Activated gamma-delta T cell treated with Interleukin-2 at 50 U/mL for 16 hours (primary cell): ENCODE data around the gene TSNAX.
"Not testable (repeated sequence)": the region's sequence is repeated elsewhere in the genome, so short reads cannot be mapped to it uniquely, and the experiment has no call there.

Experiments used
- DNase-seq: peaks from one replicate; pipeline ENCODE4 v3.0.0-alpha.2; 2020

Gene TSNAX

DNA sequence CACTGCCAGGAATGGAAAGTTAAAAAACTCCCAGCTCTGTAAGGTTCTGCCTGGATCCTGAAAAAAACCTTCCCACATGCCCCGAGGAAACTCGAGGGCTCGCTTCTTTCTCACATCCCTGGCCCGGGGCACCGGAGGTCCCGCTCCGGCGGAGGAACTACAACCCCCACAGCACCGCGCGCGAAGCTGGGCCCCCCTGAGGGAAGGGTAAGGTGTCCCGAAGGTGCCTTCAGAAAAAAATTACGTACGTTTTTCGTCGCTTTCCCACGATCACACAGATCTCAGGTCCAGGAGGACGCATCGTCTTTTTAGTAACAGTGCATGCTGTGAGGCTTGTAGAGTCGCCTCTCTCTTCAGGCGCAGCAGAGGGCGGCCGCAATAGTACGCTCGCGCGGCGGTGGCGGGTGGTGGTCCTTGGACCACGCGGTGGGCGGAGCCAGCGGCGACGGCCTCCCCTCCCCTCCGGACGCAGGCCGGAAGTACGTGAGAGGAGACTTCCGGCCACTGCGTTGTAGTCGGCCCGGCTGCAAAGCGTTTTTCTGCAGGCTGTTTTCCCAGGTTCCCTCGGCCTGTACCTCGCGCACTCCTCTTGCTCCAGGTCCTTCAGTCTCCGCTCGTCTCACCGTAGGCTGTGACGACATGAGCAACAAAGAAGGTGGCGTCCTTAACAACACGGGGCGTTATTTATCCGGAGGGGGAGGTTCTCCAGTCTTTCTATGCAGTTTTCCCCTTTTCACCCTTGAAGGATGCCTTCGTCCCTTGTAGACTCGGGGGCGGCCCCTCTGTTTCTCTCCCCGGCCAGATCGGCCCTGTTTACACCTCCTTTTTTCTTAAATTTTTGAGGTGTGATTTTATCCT lies at the start of gene TSNAX:
TSS of gene TSNAX (plus strand) at position 498 of the 858 bp plus-strand sequence. CDS start at position 640, 142 bp downstream.
- peak; percentile 87 for DNase-seq

DNA sequence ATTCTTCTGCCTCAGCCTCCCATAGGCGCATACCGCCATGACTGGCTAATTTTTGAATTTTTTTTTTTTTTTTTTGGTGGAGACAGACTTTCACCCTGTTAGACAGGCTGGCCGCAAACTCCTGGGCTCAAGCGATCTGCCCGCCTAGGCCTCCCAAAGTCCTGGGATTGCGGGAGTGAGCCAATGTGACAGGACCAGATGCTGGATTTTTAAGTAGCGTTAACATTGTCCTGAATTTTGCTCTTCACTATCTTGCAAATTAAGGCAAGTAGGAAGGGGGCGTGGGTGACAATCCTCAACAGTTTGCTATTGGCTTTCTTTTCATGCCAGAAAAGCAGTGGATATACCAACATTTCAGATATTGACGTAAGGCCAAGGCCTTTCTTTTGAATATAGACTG lies 49.7 kb upstream of the TSNAX start:
- no peak for DNase-seq

DNA sequence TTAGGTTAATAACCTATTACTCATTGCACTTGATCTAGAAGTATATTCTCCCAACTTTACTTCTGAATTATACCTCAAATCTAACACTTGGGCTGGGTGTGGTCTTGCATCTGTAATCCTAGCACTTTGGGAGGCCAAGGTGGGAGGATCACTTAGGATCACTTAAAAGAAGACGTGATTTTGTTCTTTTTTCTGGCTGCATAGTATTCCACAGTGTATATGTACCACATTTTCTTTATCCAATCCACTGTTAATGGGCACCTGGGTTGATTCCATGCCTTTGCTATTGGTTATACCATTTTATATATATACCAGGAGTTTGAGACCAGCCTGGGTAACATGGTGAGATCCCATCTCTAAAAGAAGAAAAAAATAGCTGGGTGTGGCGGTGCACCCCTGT lies 48.5 kb upstream of the TSNAX start:
- DNase-seq, result no peak

DNA sequence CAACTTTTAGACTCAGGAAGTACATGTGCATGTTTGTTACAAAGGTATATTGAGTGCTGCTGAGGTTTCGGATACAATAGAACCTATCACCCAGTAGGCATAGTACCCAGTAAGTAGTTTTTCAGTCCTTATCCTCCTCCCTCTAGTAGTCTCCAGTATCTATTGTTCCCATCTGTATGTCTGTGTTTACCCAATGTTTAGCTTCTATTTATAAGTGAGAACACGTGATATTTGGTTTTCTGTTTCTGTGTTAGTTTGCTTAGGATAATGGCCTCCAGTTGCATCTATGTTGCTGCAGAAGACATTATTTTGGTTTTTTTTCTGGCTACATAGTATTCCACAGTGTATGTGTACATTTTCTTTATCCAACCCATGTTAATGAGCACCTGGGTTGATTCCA lies 47.2 kb upstream of the TSNAX start:
- no peak for DNase-seq

- DNase-seq, result no peak
Measured at GRCh38 chr1:231485029-231485784, 43.3 kb upstream of the TSNAX start.

- DNase-seq, result no peak
Measured at GRCh38 chr1:231487019-231487418, 41.5 kb upstream of the TSNAX start.

- no peak for DNase-seq
Measured at GRCh38 chr1:231487910-231488309, 40.6 kb upstream of the TSNAX start.

- DNase-seq, result no peak
Measured at GRCh38 chr1:231493421-231494185, 34.9 kb upstream of the TSNAX start.

GRCh38 chr1:231494439-231495110 lies 33.9 kb upstream of the TSNAX start:
- DNase-seq, result no peak

DNA sequence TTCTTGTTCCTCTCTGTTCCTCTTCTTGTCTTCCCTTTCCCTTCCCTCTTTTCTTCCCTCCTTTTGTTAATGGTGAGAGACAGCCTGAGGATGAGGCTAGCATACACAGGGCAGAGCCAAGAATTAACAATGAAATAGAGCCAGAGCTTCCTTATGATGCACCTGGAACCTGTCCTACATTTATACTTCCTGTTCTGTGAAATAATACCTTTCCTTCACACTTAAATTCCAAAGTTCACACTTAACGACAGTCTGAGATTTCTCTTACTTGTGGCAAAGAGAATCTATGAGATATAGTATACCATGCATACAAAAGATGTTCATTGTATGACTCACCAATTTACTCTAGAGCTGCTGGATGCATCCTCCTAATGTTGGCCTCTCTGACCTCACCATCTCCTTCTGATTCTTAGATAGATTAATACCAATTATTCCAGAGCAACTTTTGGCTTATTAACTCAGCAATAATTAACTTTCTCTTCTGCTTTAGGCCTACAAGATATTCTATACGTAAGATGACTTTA lies 30.8 kb upstream of the TSNAX start:
- DNase-seq, result no peak

DNA sequence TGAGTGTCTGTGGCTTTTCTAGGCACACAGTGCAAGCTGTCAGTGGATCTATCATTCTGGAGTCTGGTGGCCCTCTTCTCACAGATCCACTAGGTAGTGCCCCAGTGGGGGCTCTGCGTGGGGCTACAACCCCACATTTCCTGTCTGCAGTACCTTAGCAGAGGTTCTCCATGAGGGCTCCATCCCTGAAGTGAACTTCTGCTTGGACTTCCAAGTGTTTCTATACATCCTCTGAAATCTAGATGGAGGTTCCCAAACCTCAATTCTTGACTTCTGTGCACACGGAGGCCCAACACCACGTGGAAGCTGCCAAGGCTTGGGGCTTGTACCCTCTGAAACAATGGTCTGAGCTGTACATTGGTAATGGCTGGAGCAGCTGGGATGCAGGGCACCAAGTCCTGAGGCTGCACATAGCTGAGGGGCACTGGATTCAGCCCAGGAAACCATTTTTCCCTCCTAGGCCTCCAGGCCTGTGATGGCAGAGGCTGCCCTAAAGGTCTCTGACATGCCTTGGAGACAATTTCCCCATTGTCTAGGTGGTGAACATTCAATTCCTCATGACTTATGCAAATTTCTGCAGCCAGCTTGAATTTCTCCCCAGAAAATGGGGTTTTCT lies 29.2 kb upstream of the TSNAX start:
- no peak for DNase-seq

DNA sequence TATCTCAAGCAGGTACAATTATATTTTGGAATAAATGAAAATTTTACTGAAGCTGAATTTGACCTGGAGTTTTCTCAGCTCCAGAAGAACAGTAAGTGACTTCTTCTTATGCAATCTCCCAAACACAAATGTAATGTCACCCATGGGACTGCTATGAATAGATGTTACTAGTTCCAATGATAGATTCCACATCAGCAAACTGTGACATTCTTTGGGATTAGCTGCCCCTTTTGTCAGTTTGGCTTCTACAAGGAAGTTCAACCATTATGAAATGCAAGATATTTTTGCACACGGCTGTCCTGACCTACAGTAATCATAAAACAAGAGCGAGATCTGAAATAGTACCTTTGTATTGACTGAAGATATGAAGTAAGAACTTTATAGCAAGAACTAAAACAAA lies 27.8 kb upstream of the TSNAX start:
- DNase-seq, result no peak

DNA sequence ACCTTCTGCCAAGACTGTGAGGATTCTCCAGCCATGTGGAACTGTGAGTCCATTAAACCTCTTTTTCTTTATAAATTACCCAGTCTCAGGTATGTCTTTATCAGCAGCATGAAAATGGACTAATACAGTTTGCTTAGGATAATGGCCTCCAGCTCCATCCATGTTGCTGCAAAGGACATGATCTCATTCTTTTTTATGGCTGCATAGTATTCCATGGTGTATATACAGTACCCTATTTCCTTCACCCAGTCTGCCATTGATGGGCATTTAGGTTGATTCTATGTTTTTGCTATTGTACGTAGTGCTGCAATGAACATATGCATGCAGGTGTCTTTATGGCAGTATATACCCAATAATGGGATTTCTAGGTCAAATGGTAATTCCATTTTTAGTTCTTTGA lies 25.3 kb upstream of the TSNAX start:
- DNase-seq, result not testable (repeated sequence)

- DNase-seq, result no peak
Measured at GRCh38 chr1:231507476-231508355, 20.8 kb upstream of the TSNAX start.

GRCh38 chr1:231508497-231508896 lies 20.0 kb upstream of the TSNAX start:
- DNase-seq, result no peak

DNA sequence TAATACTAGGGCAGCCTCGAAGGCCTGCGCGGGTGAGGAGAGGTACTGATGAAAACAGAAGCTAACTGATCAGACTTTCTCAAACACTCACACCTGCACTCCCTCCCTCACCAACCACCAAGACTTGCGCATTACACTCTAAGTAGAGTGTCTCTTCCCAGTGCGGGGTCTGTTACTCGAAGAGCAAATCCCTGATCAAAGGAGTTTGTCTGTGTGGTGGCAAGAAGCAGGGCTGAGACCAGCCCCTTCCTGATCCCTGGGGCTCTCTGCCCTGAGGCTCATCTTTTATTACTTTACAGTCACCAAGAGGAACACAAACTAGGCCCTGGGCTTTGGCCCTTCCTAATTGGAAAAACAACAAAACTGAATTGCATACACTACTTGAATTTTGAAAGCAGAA lies 19.5 kb upstream of the TSNAX start:
- DNase-seq, result no peak

GRCh38 chr1:231512147-231512698 lies 16.2 kb upstream of the TSNAX start:
- DNase-seq, result no peak

DNA sequence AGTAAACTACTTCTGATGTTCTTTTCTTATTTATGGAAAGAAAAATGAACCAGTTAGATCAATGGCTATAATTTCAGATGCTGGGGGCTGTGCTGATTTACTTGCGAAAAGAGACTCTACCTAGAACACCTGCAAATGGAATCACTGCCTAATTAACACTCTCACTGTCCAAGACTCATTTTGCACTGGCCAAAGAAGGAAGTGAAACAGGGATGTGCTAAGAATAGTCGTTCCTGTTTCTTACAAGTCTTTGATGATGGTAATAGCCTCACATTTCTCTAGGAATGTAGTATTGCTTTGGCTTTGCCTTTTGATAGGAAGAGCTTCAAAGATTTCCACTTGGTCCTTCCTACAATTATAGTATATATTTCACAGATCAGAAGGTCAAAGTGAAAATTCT lies 12.7 kb upstream of the TSNAX start:
- no peak for DNase-seq

GRCh38 chr1:231517076-231517475 lies 11.4 kb upstream of the TSNAX start:
- no peak for DNase-seq

DNA sequence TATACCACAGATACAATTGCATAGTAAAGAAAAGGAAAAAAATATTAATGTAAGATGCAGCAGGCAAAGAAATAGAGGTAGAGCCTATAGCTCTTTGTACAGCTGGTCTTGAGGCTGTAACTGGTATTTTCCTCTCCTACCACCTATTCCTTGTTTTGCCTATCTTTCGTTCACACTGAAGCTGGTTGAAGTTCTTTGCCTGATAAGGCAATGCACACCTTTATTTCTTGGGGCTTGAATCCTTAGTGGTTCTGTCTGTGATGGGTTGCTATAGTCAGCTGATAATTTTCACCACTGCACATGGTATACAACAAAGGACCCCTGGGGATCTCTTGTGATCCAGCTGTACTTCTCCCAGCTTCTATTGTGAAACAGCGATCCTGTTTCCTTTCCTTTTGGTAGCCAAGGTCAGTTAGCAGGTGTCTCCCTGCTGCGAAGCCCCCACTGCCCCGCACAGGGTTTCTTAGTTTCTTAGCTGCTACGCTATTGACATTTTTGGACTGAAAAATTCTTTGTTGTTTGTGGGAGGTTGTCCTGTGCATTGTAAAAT lies 9.9 kb upstream of the TSNAX start:
- DNase-seq, result no peak
